Stimulated activated effector memory CD8-positive, alpha-beta T cell treated with anti-CD3 and anti-CD28 coated beads, Interleukin-12 subunit alpha, Interleukin-12 subunit beta, amount 100 ng/mL, for 72 hours (primary cell): ENCODE data around the gene TNFRSF13B.
"Not testable (repeated sequence)": the region's sequence is repeated elsewhere in the genome, so short reads cannot be mapped to it uniquely, and the experiment has no call there.

ENCODE experiments used
- ATAC-seq: fragments of 150-1000 bp; cut with Tn5 transposase; 2 replicates; pipeline ENCODE4 v1.10.0; 2021
- DNase-seq, 2 donors: peaks; one replicate each; pipeline ENCODE4 v3.0.0; 2021 to 2022; ENCODE audit warnings: low spot score in 2 of 2
- H3K27ac Mint-ChIP-seq: one replicate; pipeline ENCODE4 v1.8.0; 2022; ENCODE audit warnings: mild to moderate bottlenecking, mixed read lengths
- H3K36me3 Mint-ChIP-seq: one replicate; pipeline ENCODE4 v1.8.0; 2022; ENCODE audit warnings: mild to moderate bottlenecking, mixed read lengths
- H3K4me1 Mint-ChIP-seq: one replicate; pipeline ENCODE4 v1.8.0; 2022; ENCODE audit warnings: mixed read lengths
- H3K4me3 Mint-ChIP-seq: one replicate; pipeline ENCODE4 v1.8.0; 2022; ENCODE audit warnings: mild to moderate bottlenecking, mixed read lengths
- H3K9me3 Mint-ChIP-seq: one replicate; pipeline ENCODE4 v1.8.0; 2022; ENCODE audit warnings: mixed read lengths

The TNFRSF13B gene

GRCh38 chr17:16961022-16961421, 10.9 kb downstream of the TNFRSF13B start:
- H3K4me3 Mint-ChIP-seq, ATAC-seq, DNase-seq, H3K9me3 Mint-ChIP-seq, H3K27ac Mint-ChIP-seq, H3K4me1 Mint-ChIP-seq, H3K36me3 Mint-ChIP-seq: not testable (repeated sequence)

DNA sequence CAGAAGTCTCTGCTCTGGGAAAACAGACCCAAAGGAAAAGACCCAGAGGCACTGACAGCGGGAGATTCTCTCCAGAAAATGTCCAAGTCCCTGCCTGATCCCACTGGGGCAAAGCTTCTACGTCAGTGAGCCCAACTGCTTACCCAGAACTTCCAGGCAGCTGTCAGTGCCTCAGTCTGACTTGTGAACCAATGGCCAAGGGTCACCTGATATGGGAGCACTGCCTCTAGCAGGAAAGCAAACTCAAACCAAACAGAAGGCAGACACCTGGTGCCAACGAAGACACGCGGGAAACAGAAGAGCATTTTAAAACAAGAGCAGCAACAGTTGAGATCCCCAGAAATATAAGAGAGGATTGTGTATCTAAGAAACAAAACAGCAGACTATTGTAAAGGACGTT, 16.9 kb downstream of the TNFRSF13B start:
- H3K27ac Mint-ChIP-seq, H3K9me3 Mint-ChIP-seq, DNase-seq, H3K36me3 Mint-ChIP-seq, ATAC-seq, H3K4me1 Mint-ChIP-seq, H3K4me3 Mint-ChIP-seq: not testable (repeated sequence)

- ATAC-seq: no peak
- H3K4me1 Mint-ChIP-seq: no peaks in the 10 kb centered on the region
- H3K27ac Mint-ChIP-seq: no peak overlapping the region
- no peak overlapping the region for H3K4me3 Mint-ChIP-seq
- DNase-seq: no peak
- H3K36me3 Mint-ChIP-seq: no peaks in the 10 kb centered on the region
- H3K9me3 Mint-ChIP-seq: no peaks in the 10 kb centered on the region
Observed at GRCh38 chr17:16954521-16954920, 17.4 kb downstream of the TNFRSF13B start.

DNA sequence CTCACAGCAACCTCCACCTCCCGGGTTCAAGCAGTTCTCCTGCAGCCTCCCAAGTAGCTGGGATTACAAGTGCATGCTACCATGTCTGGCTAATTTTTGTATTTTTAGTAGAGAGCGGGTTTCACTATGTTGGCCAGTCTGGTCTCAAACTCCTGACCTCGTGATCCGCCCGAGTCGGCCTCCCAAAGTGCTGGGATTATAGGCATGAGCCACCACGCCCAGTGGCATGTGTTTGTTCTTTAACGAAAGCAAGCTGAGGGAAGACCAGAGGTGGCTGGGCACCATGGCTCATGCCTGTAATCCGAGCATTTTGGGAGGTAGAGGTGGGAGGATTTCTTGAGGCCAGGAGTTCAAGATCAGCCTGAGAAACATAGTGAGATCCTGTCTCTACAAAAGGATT, 18.1 kb downstream of the TNFRSF13B start:
- Mint-ChIP-seq H3K4me3 (no peak overlapping the region), H3K4me1 (no peaks in the 10 kb centered on the region), H3K36me3 (no peaks in the 10 kb centered on the region), H3K27ac (no peak overlapping the region), H3K9me3 (no peaks in the 10 kb centered on the region)
- ATAC-seq (no peak), DNase-seq (no peak)

DNA sequence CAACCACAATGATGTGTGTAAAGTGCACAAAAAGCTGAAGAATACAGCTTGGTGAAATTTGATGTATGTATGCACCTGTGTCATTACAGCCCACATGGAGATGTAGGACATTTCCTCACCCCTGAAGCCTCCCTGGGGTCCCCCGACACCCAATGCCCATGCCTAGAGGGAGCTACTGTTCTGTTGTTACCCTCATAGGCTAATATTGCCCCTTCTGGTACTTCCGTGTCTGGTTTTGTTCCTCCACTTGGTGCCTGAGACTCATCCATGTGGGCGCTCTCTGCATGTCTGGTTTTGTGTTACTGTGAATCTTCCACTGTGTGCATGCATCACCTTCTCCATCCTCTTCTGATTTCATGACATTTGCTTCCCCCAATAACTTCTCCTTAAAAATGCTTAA, 18.6 kb downstream of the TNFRSF13B start:
- Mint-ChIP-seq H3K9me3 (peaks cover 4% of the 10 kb centered on the region), H3K27ac (no peak overlapping the region), H3K36me3 (no peaks in the 10 kb centered on the region), H3K4me1 (no peaks in the 10 kb centered on the region), H3K4me3 (no peak overlapping the region)
- DNase-seq (no peak), ATAC-seq (no peak)

DNA sequence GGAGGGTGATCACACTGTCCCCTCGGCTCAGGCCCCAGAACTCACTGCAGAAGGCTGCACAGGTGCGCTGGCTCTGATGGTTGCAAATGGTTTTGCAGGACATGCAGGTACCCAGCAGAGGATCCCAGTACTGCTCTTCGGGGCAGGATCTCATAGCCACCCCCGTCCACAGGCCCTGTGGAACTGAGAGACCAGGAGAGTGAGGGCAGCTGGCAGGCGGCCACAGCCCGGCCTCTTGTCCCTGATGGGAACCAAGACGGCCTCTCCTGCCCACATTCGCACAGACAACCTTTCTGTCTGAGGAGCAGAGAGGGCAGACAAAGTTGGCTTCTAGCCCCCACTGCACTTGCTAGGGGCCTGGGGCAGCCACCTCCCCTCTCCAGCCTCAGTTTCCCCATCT, 19.5 kb downstream of the TNFRSF13B start:
- peaks cover 4% of the 10 kb centered on the region for H3K9me3 Mint-ChIP-seq
- H3K4me3 Mint-ChIP-seq: no peak overlapping the region
- H3K27ac Mint-ChIP-seq: no peak overlapping the region
- no peaks in the 10 kb centered on the region for H3K36me3 Mint-ChIP-seq
- DNase-seq (no peak), ATAC-seq (peak; percentile 34)
- H3K4me1 Mint-ChIP-seq: no peaks in the 10 kb centered on the region

DNA sequence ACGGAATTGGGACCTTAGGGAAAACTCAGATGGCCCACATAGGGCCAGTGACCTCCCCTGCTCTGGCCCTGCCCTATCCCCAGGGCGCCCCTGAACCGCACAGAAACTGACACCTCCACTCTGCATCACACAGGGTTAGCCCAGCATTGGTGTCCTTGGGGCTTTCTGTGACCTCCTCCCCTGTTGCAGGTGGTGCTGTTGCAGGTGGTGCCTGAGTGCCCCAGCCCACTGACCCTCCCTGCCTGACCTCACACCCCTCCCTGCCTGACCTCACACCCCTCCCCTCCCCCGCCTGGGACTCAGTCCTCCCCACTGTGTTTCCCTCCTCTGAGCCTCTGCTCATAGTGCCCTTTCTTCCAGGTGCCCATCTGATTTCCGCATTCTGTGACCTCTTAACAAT, 21.4 kb downstream of the TNFRSF13B start:
- Mint-ChIP-seq H3K4me3 (no peak overlapping the region), H3K27ac (no peak overlapping the region), H3K9me3 (peaks cover 4% of the 10 kb centered on the region), H3K4me1 (no peaks in the 10 kb centered on the region), H3K36me3 (no peaks in the 10 kb centered on the region)
- DNase-seq (no peak), ATAC-seq (no peak)

- Mint-ChIP-seq H3K27ac (no peak overlapping the region), H3K9me3 (peaks cover 4% of the 10 kb centered on the region), H3K4me1 (no peaks in the 10 kb centered on the region), H3K4me3 (no peak overlapping the region), H3K36me3 (no peaks in the 10 kb centered on the region)
- DNase-seq (no peak), ATAC-seq (no peak)
Observed at GRCh38 chr17:16948587-16949376, 23.1 kb downstream of the TNFRSF13B start.

- Mint-ChIP-seq H3K9me3 (peaks cover 4% of the 10 kb centered on the region), H3K27ac (no peak overlapping the region), H3K36me3 (no peaks in the 10 kb centered on the region), H3K4me3 (no peak overlapping the region), H3K4me1 (no peaks in the 10 kb centered on the region)
- no peak for DNase-seq
- ATAC-seq: no peak
Observed at GRCh38 chr17:16947470-16947869, 24.4 kb downstream of the TNFRSF13B start.

DNA sequence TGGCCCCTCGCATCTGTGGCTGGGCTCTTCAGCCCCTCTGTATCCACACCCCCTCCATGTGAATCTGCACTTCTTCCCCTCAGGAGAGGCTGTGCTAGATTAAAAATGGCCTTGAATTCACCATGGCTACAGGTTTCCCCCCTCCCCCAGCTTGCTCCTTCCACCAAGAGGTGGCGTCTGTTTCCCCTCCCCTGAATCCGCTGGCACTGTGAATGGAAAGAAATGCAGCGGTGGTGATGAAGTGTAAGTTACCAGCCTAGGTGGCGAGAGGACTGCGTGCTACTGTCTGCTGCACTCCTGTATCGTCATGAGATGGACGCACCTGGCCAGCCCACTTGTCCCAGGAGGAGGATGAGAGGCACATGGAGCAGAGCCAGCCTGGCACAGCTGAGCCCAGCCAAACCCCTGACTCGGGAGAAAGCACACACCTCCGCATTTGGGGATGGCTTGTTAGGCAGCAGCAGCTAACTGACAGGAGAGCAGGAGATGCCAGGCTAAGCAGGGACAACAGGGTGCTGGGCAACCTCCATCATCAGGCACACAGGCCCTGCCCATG, 26.2 kb downstream of the TNFRSF13B start:
- Mint-ChIP-seq H3K27ac (no peak overlapping the region), H3K36me3 (no peaks in the 10 kb centered on the region), H3K9me3 (peaks cover 4% of the 10 kb centered on the region), H3K4me1 (no peaks in the 10 kb centered on the region), H3K4me3 (no peak overlapping the region)
- DNase-seq (no peak), ATAC-seq (no peak)

GRCh38 chr17:16945136-16945482, 26.8 kb downstream of the TNFRSF13B start:
- Mint-ChIP-seq H3K27ac (no peak overlapping the region), H3K9me3 (peaks cover 4% of the 10 kb centered on the region), H3K4me1 (no peaks in the 10 kb centered on the region), H3K4me3 (no peak overlapping the region), H3K36me3 (no peaks in the 10 kb centered on the region)
- no peak for ATAC-seq
- no peak for DNase-seq

DNA sequence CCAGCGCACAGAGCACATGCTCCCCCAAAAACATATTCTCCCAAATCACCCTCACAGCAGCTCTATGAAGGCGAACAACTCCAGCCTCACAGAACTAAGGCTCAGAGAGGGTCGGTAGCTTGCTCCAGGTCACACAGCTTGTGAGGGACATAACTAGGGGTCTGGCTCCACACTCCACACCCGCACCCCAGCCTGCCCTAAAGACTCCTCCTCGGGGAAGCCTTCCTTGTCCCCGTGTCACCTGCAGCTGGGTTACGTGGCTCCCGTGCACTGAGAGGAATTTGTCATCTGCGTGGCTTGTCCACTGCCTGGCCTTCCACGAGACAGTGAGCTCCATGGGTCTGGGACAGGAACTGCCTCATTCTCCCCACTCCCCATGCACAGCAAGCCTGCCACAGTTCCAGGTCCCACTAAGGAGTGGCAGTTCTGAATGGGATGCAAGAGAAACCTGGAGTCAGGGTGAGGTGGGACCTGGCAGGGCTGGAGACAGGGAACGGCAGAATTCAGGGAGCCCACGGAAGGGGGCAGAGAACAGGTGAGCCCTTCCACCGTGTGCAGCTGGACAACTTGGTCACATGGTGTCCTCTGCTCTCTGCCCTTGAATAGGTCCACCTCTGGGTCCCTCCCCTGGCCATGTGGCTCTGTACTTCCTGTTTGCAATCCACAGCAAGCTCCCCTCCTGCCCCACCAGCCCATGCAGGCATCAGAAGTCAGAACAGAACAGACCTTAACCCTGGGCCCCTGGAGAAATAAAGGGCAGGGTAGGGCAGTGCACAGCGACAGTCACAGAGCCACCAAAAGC, 27.4 kb downstream of the TNFRSF13B start:
- DNase-seq (no peak), ATAC-seq (no peak)
- Mint-ChIP-seq H3K9me3 (peaks cover 4% of the 10 kb centered on the region), H3K27ac (no peak overlapping the region), H3K36me3 (no peaks in the 10 kb centered on the region), H3K4me3 (no peak overlapping the region), H3K4me1 (no peaks in the 10 kb centered on the region)

DNA sequence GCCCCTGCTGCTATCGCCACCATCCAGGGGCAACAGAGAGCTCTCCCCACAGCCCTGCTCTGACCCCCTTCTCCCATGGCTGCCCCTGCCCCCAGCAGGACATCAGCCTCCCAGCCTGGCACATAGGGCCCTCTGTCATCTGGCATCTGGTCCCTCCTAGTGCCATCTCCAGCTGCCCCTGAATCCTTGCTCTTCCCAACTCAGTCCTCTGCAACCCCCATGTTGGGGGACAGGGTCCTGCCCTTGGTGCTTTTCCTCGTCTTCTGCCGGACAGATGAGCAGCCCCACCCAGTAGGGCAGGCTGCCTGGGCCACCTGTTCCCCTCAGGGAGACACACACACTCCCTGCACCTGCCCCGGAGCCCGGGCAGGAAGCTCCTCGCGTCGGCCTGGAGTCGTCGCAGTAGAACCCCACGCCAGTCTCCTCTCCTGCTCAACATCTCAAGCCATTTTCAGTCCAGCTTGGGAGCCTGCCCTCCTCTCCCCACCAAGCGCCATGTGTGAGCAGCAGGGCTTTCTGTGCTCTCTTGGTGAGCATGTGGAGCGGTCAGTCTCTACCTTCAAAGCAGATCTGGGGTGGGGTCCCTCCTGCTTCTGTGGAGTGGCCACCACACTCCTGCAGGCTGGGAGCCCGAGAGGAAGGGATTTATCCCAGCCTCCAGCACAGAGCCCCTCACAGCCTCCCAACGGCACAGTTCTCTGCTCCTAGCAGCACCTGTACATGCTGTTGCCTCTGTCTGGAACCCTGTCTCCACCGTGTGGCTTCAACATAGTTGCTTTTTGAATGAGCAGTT, 28.2 kb downstream of the TNFRSF13B start:
- ATAC-seq (no peak), DNase-seq (no peak)
- H3K27ac Mint-ChIP-seq: no peak overlapping the region
- H3K4me1 Mint-ChIP-seq: peaks cover 6% of the 10 kb centered on the region
- no peaks in the 10 kb centered on the region for H3K36me3 Mint-ChIP-seq
- no peak overlapping the region for H3K4me3 Mint-ChIP-seq
- peaks cover 4% of the 10 kb centered on the region for H3K9me3 Mint-ChIP-seq

- Mint-ChIP-seq H3K9me3 (no peaks in the 10 kb centered on the region), H3K36me3 (no peaks in the 10 kb centered on the region), H3K27ac (peak overlapping the region; percentile 45), H3K4me3 (no peak overlapping the region), H3K4me1 (peaks cover 6% of the 10 kb centered on the region)
- DNase-seq (no peak), ATAC-seq (no peak)
Observed at GRCh38 chr17:16943032-16943352, 28.9 kb downstream of the TNFRSF13B start.
